H1 (cell line): ENCODE measurements around the gene UBR3. TPM values are rescaled to one million over a fixed set of nuclear protein-coding genes. Genes with fewer than 3 reads are reported as not detected.

Experiments used
- BACH1 ChIP-seq: IDR thresholded peaks from 2 replicates; pipeline ENCODE4 v1.6.1; 2012; ENCODE audit warnings: low read length, improper control_type of control experiment
- CBX5 ChIP-seq: fragments of 300-800, 300-1000 bp; sonication (generic); IDR thresholded peaks from 2 replicates; pipeline ENCODE4 v1.7.1; 2016; ENCODE audit warnings: antibody characterized with exemption, low read length, low read depth
- EGR1 ChIP-seq: IDR thresholded peaks from 2 replicates; pipeline ENCODE4 v1.6.1; 2011; ENCODE audit warnings: low read depth, low read length, borderline replicate concordance
- EZH2 ChIP-seq: fragments of 200-600 bp; sonication (generic); IDR thresholded peaks from 2 replicates; pipeline ENCODE4 v1.7.1; 2012; ENCODE audit warnings: low read depth, mild to moderate bottlenecking, moderate library complexity, low read length, inconsistent platforms; ENCODE audit not compliant: severe bottlenecking
- NANOG ChIP-seq: IDR thresholded peaks from 2 replicates; pipeline ENCODE4 v1.6.1; 2011; ENCODE audit warnings: low read length, low read depth, mild to moderate bottlenecking, inconsistent platforms; ENCODE audit not compliant: insufficient read depth, poor library complexity, severe bottlenecking
- NRF1 ChIP-seq: IDR thresholded peaks from 2 replicates; pipeline ENCODE4 v1.6.1; 2011; ENCODE audit warnings: mild to moderate bottlenecking, low read depth, low read length, improper control_type of control experiment
- PHF8 ChIP-seq: fragments of 200-600 bp; sonication (generic); conservative IDR thresholded peaks from 2 replicates; pipeline ENCODE4 v1.7.1; 2012; ENCODE audit warnings: low read depth, mild to moderate bottlenecking, inconsistent platforms, low read length, moderate library complexity
- RAD21 ChIP-seq, 2 experiments: IDR thresholded peaks in 1 of 2; conservative IDR thresholded peaks in 1 of 2; 2 replicates each; pipeline ENCODE4 v1.6.1; 2011; ENCODE audit warnings: low read depth in 2 of 2, low read length in 2 of 2, improper control_type of control experiment in 1 of 2, inconsistent platforms in 1 of 2, mild to moderate bottlenecking in 1 of 2, moderate library complexity in 1 of 2
- RFX5 ChIP-seq: IDR thresholded peaks from 2 replicates; pipeline ENCODE4 v1.6.1; 2011; ENCODE audit warnings: low read depth, low read length, improper control_type of control experiment, borderline replicate concordance
- SP1 ChIP-seq: IDR thresholded peaks from 2 replicates; pipeline ENCODE4 v1.6.1; 2011; ENCODE audit warnings: low read depth, low read length
- TEAD4 ChIP-seq: IDR thresholded peaks from 2 replicates; pipeline ENCODE4 v1.6.1; 2012; ENCODE audit warnings: low read depth, low read length, inconsistent platforms, mixed read lengths
- polyA plus RNA-seq, 7 experiments: library from polyadenylated mRNA; depleted of rRNA in 3 of 7; stranded (reverse) in 5 of 7; unstranded in 2 of 7; fragments of >200 nt in 5 of 7; fragments of 200-250 nt in 2 of 7; gene quantifications; 1 replicate in 5 of 7; 2 replicates in 1 of 7; 4 replicates in 1 of 7; pipeline versions ENCODE4 v1.2.1 to v1.2.3, GENCODE V29; 2011 to 2013; ENCODE audit warnings: missing spikeins in 2 of 7, mixed read lengths in 2 of 7
- total RNA-seq: library from RNA; stranded (reverse); fragmentation: NEBNext Ultra II Directional; extraction: Animal tissue kit (Norgen Biotek cat#: 25700); gene quantifications from 2 replicates; pipeline ENCODE4 v1.2.1, GENCODE V29; 2021
- TF ChIP-seq, protein P1 (sequence below), 3 experiments: IDR thresholded peaks; 1 replicate in 2 of 3; 2 replicates in 1 of 3; pipeline versions ENCODE4 v1.5.1 to v1.6.1; 2011; ENCODE audit warnings: low read length in 3 of 3, mild to moderate bottlenecking in 3 of 3, inconsistent platforms in 2 of 3, low read depth in 1 of 3, moderate library complexity in 1 of 3; ENCODE audit not compliant: insufficient read depth in 1 of 3; ENCODE audit errors: control extremely low read depth in 1 of 3

UBR3 gene
- total and polyA plus RNA-seq, 2 of the 8 experiments (the other 6 are each of a cell fraction or from before 2014, with no cell fraction given) = 3.7 to 17.7 TPM

DNA sequence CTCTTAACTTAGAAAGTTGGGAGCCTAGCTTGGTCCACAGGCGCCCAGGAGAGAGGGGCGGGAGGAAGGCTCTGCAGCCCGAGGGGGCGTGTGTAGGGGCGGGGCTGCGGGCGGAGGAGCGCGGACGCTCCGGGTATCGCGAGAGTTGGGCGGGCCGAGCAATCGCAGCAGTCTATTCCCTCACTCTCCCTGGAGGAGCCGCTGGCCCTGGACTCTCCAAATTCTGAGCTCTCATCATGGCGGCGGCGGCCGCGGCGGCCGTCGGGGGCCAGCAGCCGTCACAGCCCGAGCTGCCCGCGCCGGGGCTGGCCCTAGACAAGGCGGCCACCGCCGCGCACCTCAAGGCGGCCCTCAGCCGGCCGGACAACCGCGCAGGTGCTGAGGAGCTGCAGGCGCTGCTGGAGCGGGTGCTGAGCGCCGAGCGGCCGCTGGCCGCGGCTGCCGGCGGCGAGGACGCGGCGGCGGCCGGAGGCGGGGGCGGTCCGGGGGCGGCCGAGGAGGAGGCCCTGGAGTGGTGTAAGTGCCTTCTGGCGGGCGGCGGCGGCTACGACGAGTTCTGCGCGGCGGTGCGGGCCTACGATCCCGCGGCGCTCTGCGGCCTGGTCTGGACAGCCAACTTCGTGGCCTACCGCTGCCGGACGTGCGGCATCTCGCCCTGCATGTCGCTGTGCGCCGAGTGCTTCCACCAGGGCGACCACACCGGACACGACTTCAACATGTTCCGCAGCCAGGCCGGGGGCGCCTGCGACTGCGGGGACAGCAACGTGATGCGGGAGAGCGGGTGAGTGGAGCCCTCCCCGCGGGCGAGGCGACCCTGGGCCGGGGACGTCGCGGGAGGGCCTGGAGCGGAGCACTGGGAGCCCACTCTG lies at the start of gene UBR3 (continued):
- TF ChIP-seq, protein P1, sequence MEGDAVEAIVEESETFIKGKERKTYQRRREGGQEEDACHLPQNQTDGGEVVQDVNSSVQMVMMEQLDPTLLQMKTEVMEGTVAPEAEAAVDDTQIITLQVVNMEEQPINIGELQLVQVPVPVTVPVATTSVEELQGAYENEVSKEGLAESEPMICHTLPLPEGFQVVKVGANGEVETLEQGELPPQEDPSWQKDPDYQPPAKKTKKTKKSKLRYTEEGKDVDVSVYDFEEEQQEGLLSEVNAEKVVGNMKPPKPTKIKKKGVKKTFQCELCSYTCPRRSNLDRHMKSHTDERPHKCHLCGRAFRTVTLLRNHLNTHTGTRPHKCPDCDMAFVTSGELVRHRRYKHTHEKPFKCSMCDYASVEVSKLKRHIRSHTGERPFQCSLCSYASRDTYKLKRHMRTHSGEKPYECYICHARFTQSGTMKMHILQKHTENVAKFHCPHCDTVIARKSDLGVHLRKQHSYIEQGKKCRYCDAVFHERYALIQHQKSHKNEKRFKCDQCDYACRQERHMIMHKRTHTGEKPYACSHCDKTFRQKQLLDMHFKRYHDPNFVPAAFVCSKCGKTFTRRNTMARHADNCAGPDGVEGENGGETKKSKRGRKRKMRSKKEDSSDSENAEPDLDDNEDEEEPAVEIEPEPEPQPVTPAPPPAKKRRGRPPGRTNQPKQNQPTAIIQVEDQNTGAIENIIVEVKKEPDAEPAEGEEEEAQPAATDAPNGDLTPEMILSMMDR (IDR thresholded peaks at IDR 0.05; ENCODE audit: control extremely low read depth in 1 of 3, insufficient read depth in 1 of 3, low read depth in 1 of 3, low read length in 3 of 3) = no peak
- TF ChIP-seq EZH2 (no peak), RAD21 (IDR thresholded peaks at IDR 0.05 in 1 of 2, conservative IDR thresholded peaks at IDR 0.05 in 1 of 2; ENCODE audit: low read depth in 2 of 2, low read length in 2 of 2) (peak in 1 of 2 experiments; percentile 1; a peak in 1 of 4 replicates), NRF1 (no peak), EGR1 (peak; percentile 53; the same call in 1 of the 2 replicates), RFX5 (no peak), TEAD4 (no peak), SP1 (no peak), PHF8 (peak; percentile 90), CBX5 (no peak), BACH1 (no peak), NANOG (no peak)
